ENCODE results near the gene SEMA4B. TPM values are rescaled to one million over a fixed set of nuclear protein-coding genes. Genes with fewer than 3 reads are reported as not detected.
A peak's percentile ranks its signal among the peaks of the same experiment; 100 is the strongest.

The SEMA4B gene
- total and polyA plus RNA-seq, 9 of the 15 experiments (the other 6 are each of a cell fraction or from before 2014, with no cell fraction given) = 1.3 to 33.6 (median 11.0) TPM

GRCh38 chr15:90184786-90185704 lies 16.1 kb upstream of the SEMA4B start:
- intact Hi-C loops (cut with micrococcal nuclease) = loop anchor here (2.0 kb wide), 1 partner anchor 16 kb away; the partner anchor contains the start of gene SEMA4B
- H3K4me1 ChIP-seq (replicated peaks in 1 of 2; ENCODE audit: control insufficient read depth in 2 of 2, insufficient read depth in 2 of 2, low read length in 2 of 2) = peaks cover 43 to 44% of the 10 kb centered on the region in 2 experiments
- in situ Hi-C loops (cut with MboI) = no loop called here
- peak overlapping the region; percentile 97 for H3K27ac ChIP-seq (ENCODE audit: extremely low read depth, low read depth, low read length)
- POLR2A ChIA-PET = interaction anchor here (0.5 to 1.5 kb wide), 10 partner anchors 8 to 858 kb away, joined by 3 to 6 read pairs (median 4); partner anchors contain the start of gene SEMA4B
- no peaks in the 10 kb centered on the region for H3K27me3 ChIP-seq (ENCODE audit: control insufficient read depth in 2 of 2, insufficient read depth in 2 of 2, low read length in 2 of 2)
- peak overlapping the region; percentile 82 to 93 for H3K9ac ChIP-seq (ENCODE audit: insufficient read depth in 1 of 2, low read depth in 2 of 2, low read length in 2 of 2)
- no peaks in the 10 kb centered on the region for H3K9me3 ChIP-seq (replicated peaks; ENCODE audit: control insufficient read depth, insufficient read depth, low read depth, low read length)
- CTCF ChIA-PET (ENCODE audit: low intra/inter-chr PET ratio) = no interaction called here
- no peaks in the 10 kb centered on the region for H3K9me1 ChIP-seq (ENCODE audit: control insufficient read depth, insufficient read depth, low read length)
- FAIRE-seq (no peak), DNase-seq (ENCODE audit: extremely low read depth in 1 of 4, low spot score in 3 of 4) (peak; percentile 84 to 90 (median 88)), ATAC-seq (peak; percentile 83)
- H3K4me2 ChIP-seq (ENCODE audit: insufficient read depth, low read length) = peak overlapping the region; percentile 96
- H3K4me3 ChIP-seq = peak overlapping the region; percentile 77
- peaks cover 51% of the 10 kb centered on the region for H3K79me2 ChIP-seq (ENCODE audit: control insufficient read depth, insufficient read depth, low read length)
- WGBS (ENCODE audit: insufficient coverage, low coverage, missing lambda C conversion rate) = under 1% methylated on average over 43 of the region's 67 CpGs
- peaks cover 3% of the 10 kb centered on the region; the same call in 2 of the 3 replicates for H3K36me3 ChIP-seq (ENCODE audit: control insufficient read depth, insufficient read depth, low read length)
- TSS peak; percentile 45 for BruUV-seq (replicated peaks)
- H4K20me1 ChIP-seq (replicated peaks; ENCODE audit: control insufficient read depth, insufficient read depth, low read length) = no peaks in the 10 kb centered on the region
- peak overlapping the region; percentile 87 for H2AFZ ChIP-seq (ENCODE audit: low read depth, low read length)
- no peak for TF ChIP-seq C11orf30 (IDR thresholded peaks at IDR 0.05; ENCODE audit: low read depth)
- no peak for TF ChIP-seq DMBX1 (CRISPR knock-in tag; IDR thresholded peaks at IDR 0.05; ENCODE audit: borderline replicate concordance)
- TF ChIP-seq NR2C1 (IDR thresholded peaks at IDR 0.05) = no peak
- TF ChIP-seq NR2C1 (tag; IDR thresholded peaks at IDR 0.05) = no peak
- TF ChIP-seq PTRF (tag; IDR thresholded peaks at IDR 0.05) = no peak
- TF ChIP-seq ZNF407 (IDR thresholded peaks at IDR 0.05; ENCODE audit: low read depth) = no peak
- no peak for TF ChIP-seq ETV6 (IDR thresholded peaks at IDR 0.05; ENCODE audit: borderline replicate concordance in 1 of 2, low read depth in 2 of 2, low read length in 1 of 2)
- TF ChIP-seq ETV6 (CRISPR knock-in tag; IDR thresholded peaks at IDR 0.05; ENCODE audit: borderline replicate concordance) = no peak
- peak; percentile 64 to 70; a peak in 3 of 4 replicates for TF ChIP-seq NRF1 (conservative IDR thresholded peaks at IDR 0.05 in 1 of 2, IDR thresholded peaks at IDR 0.05 in 1 of 2)
